ENCODE results near the gene CACNA1C.
A peak's percentile ranks its signal among the peaks of the same experiment; 100 is the strongest.

Gene CACNA1C

DNA sequence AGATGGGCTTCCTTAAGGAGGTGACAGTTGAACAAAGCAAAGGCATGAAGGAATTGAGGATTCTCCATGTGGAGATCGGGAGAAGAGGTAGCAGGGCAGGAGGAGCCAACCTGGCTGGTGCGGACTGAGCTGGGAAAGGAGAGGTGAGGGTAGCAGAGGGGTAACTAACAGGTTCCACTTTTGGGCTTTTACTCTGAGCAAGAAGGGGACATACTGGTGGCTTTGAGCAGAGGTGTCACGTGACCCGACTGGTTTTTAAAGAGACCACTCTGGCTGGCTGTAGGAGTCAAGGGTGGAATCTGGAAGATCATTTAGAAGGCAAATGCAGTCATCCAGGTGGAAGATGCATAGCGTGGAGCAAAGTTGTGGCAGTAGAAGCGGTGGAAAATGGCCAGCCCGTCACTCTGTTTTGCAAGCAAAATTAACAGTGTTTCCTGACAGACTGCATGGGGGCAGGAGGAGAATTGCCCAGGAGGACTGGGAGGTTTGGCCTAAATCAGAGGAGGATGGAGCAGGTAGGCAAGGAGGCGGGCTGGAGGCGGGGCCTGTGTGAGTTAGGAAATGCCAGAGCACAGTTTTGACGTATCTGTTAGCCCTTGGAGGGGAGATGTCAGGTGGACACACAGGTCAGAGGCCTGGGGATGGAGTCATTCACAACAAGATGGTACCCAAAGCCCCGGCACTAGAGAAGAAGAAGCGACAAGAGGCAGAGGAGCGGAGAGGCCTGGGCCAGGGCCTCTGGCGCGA is 585.7 kb downstream of the CACNA1C start:
- DNase-seq, result no peak

DNA sequence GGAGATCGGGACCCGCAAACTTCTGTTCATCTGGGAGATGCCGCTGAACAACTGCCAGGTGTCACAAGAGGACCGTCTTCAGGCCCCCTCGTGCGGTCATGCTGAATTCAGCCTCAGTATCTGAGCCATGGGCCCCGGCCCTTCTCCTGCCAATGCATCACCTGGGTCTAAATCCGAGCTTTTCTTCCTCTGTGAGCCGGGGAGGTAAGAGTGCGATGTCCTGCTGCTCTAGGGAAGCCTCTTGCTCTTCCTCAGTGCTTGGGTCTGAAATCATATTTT is 586.2 kb downstream of the CACNA1C start:
- no peak for DNase-seq

DNA sequence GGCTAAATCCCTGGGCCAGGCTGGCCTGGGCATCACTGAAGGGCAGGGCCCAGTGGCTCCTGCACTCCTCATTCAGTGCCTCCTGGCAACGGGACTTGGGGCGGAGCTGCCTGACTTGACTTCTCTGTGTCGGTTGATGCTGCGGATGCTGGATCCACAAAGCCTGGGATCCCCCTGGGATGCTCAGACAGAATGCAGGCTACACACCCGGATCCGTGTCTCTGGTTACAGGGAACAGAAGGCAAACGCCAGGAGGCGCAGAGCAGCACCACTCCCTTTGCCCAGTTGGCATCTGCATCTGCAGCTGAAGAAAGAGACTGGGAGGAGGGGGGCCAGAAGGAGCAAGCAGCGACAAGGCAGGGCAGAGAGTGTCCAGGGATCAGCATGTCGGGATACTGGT is 587.5 kb downstream of the CACNA1C start:
- no peak for DNase-seq

DNA sequence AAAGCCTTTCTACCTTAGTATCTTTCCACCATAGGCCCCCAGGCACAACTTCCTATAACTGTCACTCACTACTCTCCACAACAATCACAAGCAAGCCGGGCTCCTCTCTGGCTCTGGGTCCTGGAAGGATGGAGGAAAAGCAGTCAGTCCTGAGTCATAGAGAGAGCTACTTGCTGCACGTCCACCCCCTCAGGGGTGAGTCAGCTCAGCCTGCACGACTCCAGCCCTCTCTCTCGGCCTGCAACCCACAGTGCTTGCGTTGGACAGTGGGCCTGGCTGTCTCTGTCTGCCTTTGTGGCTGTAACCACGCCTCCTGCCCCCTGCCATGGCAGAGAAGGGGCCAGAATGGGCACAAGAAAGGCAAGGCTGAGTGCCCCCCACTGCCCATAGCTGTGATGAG is 587.9 kb downstream of the CACNA1C start:
- no peak for DNase-seq

DNA sequence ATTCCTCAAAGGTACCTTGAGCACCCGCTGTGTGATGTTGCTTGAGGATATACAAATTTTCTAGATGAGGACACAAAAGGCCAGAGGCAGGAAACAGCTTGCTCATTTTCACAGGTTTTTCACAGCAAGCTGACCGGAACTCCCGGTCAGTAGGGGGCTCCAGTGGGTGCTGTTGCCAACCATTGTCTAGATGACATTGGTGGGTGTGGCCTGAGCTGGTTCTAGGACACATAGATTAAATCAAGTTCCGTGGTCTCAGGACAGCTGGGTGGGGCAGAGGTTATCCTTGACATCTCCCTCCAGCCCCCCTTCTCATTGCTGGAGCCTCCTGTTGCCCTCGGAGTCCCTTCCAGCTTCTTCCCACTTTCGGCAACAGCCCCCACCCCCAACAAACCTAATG is 588.4 kb downstream of the CACNA1C start:
- no peak for DNase-seq

DNA sequence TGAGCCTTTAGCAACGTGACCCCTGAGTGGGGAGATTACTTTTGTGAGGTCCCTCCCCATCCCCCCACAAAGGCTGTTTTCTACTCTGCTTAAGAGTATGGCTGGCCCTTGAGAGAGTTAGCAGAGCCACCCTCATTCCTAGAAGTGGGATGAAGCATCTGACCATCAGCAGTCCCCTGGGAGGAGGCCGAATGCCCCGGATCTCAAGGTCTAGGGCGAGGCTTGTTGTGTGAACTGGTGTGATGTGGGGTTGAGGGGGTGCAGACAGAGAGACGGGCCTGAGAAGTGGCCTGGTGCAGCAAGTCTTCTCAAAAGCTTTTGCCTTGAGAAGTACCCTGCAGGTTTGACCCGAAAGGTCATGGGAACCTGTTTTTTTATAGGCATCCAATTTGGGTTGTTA is 589.0 kb downstream of the CACNA1C start:
- no peak for DNase-seq

DNA sequence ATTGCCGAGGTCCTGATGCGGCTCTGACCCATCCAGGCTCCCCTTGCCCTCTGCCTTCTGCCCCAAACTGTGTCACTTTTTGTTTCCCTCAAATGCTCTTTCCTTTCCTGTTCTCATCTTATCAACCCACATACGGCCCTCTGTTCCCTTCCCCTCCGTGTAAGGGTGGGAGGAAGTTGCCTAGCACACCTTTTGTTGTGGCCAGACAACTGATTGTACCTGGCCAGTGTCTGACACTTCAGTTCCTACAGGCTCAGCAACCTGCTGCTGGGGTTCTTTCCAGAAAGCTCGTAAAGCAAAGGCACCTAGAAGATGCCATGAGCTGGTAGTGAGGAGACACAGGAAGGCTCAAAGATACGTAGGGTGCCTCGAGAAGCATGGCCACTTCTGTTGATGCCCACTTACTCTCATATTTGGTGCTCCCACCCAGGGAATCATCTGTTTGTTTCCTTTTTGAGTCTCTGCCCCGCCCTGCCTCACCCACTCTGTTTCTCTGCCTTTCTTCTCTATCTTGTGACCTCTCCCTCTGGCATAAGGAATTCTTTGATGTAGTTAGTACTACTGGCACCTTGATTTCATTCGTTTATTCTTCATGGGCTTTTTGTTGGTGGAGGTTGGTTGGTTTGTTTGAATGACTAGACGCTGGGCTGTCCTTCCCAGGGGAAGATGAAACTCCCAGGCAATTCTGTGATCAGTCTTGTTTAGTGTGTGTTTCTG is 589.5 kb downstream of the CACNA1C start:
- DNase-seq, result peak; percentile 2

DNA sequence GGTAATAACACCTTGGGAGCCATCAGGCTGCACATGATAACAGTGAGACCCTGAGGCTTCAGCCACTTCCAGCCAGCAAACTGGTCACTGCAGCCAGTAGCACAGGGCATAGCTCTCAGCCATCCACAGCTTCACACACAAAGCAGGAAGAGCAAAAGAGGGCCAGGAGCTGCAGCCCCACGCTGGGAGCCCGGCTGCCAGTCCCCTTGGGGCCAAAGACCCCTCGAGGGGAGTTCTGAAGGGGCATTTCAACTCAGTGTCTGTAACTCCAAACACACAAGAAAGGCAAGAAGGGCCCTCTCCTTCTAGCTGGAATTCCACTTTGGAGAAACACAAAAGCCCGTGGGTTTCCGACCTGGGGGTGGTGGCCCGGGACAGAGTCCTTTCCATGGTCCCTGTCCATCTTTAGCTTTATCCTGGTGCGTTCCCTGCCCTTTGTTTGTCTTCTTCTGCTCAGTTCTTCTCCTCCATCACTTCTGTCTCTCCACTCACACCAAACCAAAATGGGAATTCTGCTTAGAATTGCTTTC is 590.2 kb downstream of the CACNA1C start:
- DNase-seq, result no peak

DNA sequence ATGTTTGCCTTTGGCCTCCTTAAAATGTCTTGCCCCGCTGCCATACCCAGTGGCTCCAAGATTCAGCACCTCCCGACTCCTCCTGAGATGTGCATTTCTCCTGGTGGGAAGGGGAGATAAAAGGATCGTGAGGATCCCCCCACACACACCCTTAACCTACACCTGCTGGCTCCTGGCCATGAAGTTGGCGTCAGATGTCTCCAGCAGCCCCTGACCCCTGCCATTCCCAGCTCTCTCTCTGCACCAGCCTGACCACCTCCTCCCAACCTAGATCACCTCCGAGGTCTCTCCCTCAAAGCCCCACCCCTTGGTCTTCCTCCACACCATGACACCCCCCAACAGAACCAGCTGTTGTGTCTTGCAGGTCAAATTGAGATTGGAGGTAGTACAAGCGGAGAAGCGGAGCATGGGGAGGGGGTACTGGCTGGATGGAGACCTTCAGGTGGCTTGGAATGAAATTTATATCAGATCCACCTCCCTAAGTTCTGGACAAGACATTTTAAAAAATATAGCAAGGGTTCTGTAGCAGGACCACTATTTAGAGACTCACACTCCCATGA is 590.9 kb downstream of the CACNA1C start:
- DNase-seq, result no peak

DNA sequence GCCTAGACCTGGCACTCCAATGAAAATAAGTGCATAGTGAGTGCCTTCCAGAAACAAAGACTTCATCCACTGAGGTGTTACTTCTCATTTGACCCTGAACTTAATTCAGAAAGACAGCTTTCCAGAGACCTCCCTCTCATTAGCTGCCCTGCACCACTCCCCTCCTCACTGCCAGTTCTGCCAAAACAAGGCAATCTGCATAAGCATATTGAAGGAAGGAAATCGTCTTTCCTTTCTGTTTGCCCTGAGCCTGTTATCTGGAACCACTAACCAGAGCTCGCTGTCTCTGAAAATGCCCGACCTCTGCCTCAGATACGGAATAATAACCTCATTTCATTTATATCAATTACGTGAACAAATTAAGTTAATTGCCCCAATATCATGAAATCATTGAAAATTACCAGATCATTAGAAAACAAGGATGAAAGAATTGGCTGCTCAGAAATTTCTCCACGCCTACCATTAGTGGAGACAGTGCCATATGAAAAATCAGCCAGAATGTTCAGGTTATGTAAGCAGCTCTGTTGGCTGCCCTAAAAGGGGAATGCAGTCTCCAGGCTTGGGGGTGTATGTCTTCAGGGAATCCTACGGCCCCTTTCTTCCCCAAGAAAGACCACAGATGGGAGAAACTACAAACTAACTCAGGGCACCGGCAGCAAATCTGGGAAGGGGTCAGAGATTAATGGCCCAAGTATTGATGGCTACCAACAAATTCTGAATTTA is 592.1 kb downstream of the CACNA1C start:
- no peak for DNase-seq

DNA sequence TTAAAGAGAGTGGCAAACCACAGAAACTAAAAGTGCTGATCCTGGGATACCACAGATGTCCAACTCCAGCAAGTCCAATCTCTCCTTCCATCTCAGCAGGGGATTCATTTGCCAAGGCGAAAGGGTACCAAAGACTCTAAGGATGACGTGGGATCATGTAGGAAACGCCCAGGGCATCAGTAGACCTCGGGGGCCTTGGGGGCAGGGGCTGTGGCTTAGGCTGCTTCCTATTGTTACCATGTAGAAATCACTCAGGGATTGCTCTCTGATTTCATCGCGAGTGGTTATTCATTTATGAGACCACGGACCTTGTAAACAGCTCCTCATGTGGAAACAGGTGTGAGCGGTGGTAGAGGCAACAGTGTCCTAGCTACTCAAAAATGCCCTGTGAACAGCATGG is 592.7 kb downstream of the CACNA1C start:
- DNase-seq, result no peak

DNA sequence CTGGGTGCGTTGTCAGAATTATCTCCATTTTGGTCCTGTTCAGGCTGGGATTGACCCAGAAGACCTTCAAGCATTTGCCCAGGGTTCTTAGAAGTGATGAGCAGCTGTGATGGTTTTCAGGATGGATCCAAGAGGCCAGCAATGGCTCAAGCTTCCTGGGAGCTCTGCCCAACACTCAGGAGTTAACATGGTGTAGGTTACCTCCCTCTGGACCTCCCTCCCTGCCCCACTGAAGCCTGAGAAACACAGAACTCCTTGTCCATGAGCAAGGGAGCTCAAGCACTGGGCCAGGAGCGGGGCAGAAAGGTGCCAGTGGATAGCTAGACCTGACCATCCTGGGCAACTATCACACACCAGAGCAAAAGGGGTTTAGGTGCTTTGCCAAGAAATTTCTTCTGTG is 593.6 kb downstream of the CACNA1C start:
- no peak for DNase-seq

DNA sequence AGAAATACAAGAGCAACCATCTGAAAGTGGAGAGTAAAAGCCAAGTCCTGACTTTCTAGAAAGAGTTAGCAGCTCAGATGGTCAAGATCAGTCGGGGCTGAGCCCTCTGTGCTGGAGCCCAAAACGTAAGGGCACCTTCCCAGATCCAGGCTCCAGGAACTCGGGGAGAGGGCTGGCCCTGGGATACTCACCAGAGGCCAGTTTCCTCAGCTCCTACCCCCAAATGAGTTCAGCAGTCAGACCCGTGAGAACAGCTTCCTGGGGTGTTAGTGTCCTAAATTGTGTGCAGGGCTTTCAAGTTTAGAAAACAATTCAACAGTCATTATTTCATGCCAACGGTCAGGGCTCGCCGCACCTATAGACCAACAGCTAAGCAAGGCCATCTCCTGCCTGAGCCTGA is 594.4 kb downstream of the CACNA1C start:
- DNase-seq, result no peak

DNA sequence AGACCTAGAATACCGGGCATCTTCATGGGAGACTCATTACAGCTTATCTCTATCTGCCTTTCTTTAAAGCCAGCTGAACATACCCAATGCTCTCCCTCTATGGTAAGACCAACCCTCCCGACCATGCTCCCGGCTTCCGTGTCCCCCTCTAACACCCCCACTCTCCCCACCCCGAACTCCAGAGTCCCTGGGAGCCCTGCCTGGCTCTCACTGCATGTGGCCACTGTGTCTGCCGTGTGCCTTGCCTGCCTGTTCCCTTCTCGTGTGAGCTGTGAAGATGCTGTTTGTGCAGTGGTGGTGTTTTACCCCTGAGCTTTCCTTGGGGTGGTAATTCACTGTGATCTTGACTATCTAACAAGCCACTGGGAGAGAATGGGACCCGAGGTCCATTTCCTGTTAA is 595.6 kb downstream of the CACNA1C start:
- DNase-seq, result no peak

DNA sequence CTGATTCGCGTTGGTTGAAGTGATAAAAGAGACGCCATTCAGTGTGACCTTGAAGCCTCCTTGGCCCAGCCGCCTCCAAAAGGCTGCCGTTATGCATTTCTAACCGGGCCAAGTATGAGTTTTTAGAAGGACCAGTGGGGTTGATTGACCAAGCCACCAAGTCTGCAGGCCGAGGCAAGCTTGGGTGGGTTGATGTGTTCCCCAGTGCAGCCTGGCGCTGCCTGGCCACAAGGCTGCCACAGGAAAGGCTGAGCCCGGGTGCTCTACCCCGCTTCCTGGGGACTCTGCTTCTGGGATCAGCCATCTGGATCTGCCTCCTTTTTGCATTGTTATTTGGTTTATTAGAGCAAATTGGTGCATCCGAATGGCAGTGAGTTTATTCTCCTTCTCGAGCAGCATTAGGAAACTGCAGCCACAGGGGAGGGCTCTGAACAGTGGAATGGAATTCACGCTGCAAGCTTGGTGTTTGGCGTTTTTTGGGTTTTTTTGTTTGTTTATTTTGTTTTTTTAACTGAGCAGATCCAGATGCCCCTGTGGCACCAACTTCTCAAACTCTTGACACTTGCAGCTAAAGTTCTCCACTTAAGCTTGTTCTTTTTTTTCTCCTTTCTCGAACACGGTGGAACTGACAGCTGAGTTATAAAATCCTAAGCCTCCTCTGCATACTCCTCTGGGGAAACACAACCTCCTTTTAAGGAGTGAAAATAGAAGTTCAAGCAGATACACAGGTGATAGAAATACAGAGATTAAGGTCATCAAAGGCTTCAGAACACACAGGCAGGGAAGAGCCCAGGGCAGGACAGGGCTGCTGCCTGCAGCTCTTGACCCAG is 596.6 kb downstream of the CACNA1C start:
- no peak for DNase-seq

DNA sequence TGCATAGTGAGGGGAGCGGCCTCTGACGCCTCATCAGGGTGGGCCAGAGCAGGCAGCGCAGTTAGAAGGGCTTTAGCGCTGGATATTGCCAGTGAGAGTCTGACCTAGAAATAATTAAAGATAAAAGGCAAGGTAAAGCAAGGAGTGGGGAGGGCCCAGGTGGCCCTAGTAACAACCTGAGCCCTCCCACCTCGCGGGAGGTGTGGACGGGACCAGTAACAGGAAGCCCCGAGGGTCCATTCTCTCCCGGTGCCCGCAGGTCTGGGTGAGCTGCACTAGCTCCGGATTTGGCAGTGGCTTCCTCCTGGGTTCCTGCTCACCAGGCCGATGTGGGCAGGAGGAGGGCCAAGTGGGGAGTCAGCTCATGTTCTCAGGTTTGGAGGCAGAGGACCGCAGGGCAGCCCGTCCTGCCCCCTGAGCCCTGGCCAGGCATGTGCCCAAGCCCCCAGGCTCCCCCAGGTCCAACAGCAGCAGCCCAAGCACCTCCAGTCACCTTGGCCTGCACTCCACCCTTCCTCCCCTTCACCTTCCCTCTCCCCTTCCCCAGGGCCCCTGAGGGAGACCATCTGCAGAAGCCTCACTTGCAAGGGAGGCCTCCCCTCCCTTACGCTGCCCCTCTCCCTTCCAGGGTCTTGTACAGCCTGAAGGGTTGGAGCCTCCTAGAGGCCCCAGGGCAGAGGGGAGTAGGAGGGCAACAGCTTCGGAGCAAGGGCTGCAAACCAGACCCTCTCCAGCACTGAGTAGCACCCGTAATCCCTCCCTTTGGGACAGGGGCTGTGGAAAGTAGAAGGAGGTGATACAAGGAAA is 597.7 kb downstream of the CACNA1C start:
- DNase-seq, result no peak

DNA sequence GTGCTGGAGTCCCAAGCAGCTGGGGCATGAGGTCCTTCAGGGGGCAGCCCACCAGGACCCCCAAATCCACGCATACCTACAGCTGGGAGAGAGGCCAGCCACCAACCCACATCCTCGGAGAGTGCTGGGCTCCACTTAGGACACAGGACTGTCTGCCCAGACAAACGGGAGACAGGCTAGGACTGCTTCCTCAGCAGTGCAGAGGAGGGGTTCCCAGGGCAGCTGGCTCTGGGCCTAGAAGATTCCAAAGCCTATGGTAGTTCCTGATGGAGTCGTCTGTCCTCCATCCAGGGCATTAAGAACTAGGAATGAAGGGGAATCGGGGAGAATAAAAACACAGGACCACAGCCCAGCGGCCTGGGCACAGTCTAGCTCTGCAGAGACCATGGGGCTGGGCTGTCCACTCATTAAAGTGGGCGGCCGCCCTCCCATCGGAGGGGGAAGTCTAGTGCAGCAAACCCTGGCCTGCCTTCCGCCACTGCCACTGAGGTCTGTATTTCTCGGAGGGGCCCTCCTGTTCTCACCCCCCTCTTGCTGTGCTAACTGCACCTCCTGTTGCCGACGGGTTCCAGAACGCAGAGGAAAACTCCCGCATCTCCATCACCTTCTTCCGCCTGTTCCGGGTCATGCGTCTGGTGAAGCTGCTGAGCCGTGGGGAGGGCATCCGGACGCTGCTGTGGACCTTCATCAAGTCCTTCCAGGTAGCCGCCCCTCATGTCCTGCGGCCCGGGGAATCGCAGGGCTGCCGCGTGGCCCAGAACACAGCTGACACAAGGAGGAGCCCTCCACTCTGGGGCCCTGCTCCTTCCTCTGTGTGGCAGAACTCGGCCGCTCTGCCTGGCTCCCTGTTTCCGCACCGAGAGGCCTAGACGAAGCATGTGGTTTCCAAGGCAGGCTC is 598.5 kb downstream of the CACNA1C start:
- DNase-seq, result no peak

DNA sequence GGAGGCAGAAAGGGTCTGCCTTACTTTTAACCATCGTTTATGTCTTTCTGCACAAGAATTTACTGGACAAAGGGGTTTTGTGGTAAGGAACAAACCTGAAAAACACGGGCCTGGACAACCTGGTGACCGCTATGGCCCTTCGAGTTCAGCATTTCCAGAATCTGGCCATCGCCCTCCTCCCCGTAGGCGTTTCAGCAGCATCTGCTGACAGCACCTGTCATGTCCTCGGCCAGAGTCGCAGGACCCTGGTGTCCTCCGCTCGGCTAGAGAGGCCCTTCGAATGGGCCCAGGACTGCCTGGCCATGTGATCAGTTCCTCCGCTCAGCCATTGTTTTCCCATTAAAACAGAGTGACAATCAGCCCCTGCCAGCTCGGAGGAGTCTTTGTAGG is 599.2 kb downstream of the CACNA1C start:
- DNase-seq, result no peak

DNA sequence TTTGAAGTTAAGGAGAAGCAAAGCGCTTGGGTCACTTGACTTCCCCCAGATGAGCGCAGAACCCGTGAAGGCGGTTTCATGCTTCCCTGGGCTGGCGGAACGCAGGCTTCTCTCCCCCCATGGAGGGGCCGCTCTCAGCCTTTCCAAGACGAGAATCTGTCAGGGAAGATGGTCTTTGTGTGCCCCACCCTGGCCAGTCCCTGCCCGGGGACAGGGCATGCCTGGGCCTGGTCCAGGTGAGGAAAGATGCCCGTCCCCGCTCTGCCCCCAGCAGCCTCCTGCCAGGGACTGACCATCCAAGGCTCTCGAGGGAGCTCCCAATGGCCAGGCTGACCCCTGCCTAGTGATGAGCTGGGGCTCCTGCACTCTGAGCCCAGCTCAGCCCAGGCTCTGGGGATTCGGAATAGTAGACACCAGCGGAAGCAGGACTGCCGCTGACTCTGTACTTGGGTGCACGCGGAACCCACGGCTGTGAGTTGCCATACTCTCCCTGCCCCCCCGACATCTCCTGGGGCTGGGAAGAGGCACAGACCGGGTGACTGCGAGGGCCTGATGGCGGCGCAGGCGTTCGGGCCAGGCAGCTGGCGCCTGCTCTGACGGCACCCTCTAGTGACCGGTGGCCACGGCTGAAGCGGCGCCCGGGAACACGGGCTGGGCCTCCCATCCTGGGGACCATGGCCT is 599.8 kb downstream of the CACNA1C start:
- no peak for DNase-seq

DNA sequence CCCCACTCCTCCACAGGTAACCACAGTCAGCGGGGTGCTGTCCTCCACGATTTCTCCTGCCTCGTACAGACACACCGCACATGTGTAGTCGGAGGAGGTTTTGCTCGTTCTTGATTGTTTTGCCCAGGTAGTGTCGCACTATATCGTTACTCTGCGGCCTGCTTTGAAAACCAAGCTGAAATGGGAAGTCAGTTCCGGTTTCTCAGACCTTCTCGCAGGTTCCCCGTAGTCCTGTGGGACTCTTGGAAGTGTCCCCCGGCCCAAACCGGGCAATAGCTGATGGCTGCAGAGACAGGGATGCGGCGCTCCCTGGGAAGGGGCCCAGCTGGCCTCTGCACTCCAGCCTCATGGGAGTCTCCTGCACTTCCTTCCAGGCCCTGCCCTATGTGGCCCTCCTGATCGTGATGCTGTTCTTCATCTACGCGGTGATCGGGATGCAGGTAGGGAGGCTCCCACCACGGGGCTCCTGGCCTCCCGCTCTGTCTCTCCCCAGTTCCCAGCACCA is 600.7 kb downstream of the CACNA1C start:
- no peak for DNase-seq

Measured in CD4-positive, alpha-beta T cell treated with Interleukin-12 subunit alpha and Interleukin-12 subunit beta, for 1 hour (primary cell).